SK-N-MC (cell line): ENCODE measurements around the gene MEP1A.
"Not testable (repeated sequence)": the region's sequence is repeated elsewhere in the genome, so short reads cannot be mapped to it uniquely, and the experiment has no call there.

Source experiments
- DNase-seq: peaks from one replicate; pipeline ENCODE4 v3.0.0-alpha.2; 2011; ENCODE audit warnings: low read depth, low spot score
- H3K27ac ChIP-seq: fragments of 200-600 bp; sonication (generic); 2 replicates; pipeline ENCODE4 v1.5.1; 2016; ENCODE audit warnings: mixed run types
- H3K36me3 ChIP-seq: fragments of 200-600 bp; sonication (generic); 2 replicates; pipeline ENCODE4 v1.6.1; 2017; ENCODE audit warnings: antibody characterized with exemption, low read length, mixed read lengths; ENCODE audit not compliant: insufficient read depth
- H3K4me3 ChIP-seq: fragments of 200-600 bp; sonication (generic); 2 replicates; pipeline ENCODE4 v1.5.1; 2016
- H3K9ac ChIP-seq: fragments of 200-600 bp; sonication (generic); 2 replicates; pipeline ENCODE4 v1.8.0; 2017; ENCODE audit warnings: mixed run types, mixed read lengths; ENCODE audit not compliant: insufficient read length
- H3K9me3 ChIP-seq: fragments of 200-600 bp; sonication (generic); 2 replicates; pipeline ENCODE4 v1.6.1; 2017; ENCODE audit warnings: low read depth, mild to moderate bottlenecking, antibody characterized with exemption, low read length, moderate library complexity, mixed read lengths
- EZH2 ChIP-seq: fragments of 200-600 bp; sonication (generic); IDR thresholded peaks from one replicate; pipeline ENCODE4 v1.6.1; 2017; ENCODE audit warnings: antibody characterized with exemption
- FOXP2 ChIP-seq: optimal IDR thresholded peaks from 2 replicates; pipeline ENCODE3; 2011; ENCODE audit warnings: mild to moderate bottlenecking, moderate library complexity; ENCODE audit not compliant: insufficient read depth; ENCODE audit errors: extremely low read length, control extremely low read depth
- POLR2AphosphoS5 ChIP-seq: IDR thresholded peaks from 2 replicates; pipeline ENCODE4 v1.6.1; 2012; ENCODE audit warnings: mild to moderate bottlenecking, low read depth, low read length, borderline replicate concordance

MEP1A gene

GRCh38 chr6:46772762-46773161 lies 20.4 kb upstream of the MEP1A start:
- H3K27ac ChIP-seq, result no peak overlapping the region
- H3K4me3 ChIP-seq, result no peak overlapping the region
- TF ChIP-seq EZH2 (no peak), FOXP2 (no peak), POLR2AphosphoS5 (no peak)
- H3K36me3 ChIP-seq, result no peaks in the 10 kb centered on the region
- no peak for DNase-seq
- no peaks in the 10 kb centered on the region for H3K9me3 ChIP-seq
- H3K9ac ChIP-seq, result no peak overlapping the region

DNA sequence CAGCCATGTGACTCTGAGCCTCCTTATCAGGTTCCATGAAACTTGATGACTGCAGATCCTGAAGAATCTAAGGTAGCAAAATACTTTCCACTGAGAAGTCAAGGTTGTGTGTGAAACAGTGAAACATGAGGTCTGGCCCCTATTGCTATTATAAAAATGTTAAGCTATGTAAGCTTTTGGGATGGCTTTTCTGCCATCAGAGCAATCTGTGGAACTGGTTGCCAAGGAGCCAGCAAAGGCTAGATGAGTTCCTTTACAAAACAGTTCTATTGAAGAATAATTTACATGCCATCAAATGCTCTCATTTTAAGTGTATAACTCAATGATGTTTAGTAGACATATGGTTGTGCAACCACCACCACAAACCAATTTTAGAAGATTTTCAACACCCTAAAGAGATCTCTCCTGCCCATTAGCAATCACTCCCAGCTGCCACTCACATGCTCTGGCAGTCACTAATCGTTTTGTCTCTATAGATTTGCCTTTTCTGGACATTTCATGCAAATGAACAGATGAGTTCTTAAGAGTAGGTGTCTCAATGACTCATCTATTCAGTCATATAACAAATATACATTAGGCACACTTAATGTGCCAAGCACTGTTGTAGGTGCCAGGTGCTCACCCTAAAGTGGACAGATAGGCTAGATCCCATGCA lies 19.9 kb upstream of the MEP1A start:
- TF ChIP-seq EZH2 (no peak), FOXP2 (no peak), POLR2AphosphoS5 (no peak)
- DNase-seq, result no peak
- no peaks in the 10 kb centered on the region for H3K9me3 ChIP-seq
- H3K36me3 ChIP-seq, result no peaks in the 10 kb centered on the region
- H3K27ac ChIP-seq, result no peak overlapping the region
- no peak overlapping the region for H3K4me3 ChIP-seq
- no peak overlapping the region for H3K9ac ChIP-seq

DNA sequence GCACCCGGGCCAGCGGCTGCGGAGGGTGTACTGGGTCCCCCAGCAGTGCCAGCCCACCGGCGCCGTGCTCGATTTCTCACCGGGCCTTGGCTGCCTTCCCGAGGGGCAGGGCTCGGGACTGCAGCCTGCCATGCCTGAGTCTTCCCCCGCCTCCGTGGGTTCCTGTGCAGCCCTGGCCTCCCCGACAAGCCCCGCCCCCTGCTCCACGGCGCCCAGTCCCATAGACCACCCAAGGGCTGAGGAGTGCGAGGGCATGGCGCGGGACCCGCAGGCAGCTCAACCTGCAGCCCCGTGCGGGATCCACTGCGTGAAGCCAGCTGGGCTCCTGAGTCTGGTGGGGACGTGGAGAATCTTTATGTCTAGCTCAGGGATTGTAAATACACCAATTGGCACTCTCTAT lies 18.5 kb upstream of the MEP1A start:
- not testable (repeated sequence) for DNase-seq, H3K9ac ChIP-seq

GRCh38 chr6:46776070-46776712 lies 17.0 kb upstream of the MEP1A start:
- no peak for TF ChIP-seq FOXP2
- no peak for TF ChIP-seq EZH2
- no peak for DNase-seq
- Histone ChIP-seq H3K4me3 (no peak overlapping the region), H3K27ac (no peak overlapping the region), H3K9me3 (no peaks in the 10 kb centered on the region), H3K9ac (no peak overlapping the region), H3K36me3 (no peaks in the 10 kb centered on the region)

More for the DNA sequence above, 18.5 kb upstream of the MEP1A start:
- not testable (repeated sequence) for H3K9me3 ChIP-seq, H3K27ac ChIP-seq, H3K4me3 ChIP-seq, H3K36me3 ChIP-seq

- TF ChIP-seq FOXP2 (no peak), EZH2 (no peak), POLR2AphosphoS5 (no peak)
- Histone ChIP-seq H3K9ac (no peak overlapping the region), H3K4me3 (no peak overlapping the region), H3K27ac (no peak overlapping the region), H3K9me3 (no peaks in the 10 kb centered on the region), H3K36me3 (no peaks in the 10 kb centered on the region)
- DNase-seq, result no peak
Observed at GRCh38 chr6:46777476-46778346, 15.5 kb upstream of the MEP1A start.

GRCh38 chr6:46781478-46782378 lies 11.5 kb upstream of the MEP1A start:
- no peak overlapping the region for H3K27ac ChIP-seq
- no peak overlapping the region for H3K4me3 ChIP-seq
- TF ChIP-seq FOXP2 (no peak), POLR2AphosphoS5 (no peak), EZH2 (no peak)
- H3K9ac ChIP-seq, result no peak overlapping the region
- H3K36me3 ChIP-seq, result no peaks in the 10 kb centered on the region
- no peaks in the 10 kb centered on the region for H3K9me3 ChIP-seq
- peak; percentile 32 for DNase-seq

DNA sequence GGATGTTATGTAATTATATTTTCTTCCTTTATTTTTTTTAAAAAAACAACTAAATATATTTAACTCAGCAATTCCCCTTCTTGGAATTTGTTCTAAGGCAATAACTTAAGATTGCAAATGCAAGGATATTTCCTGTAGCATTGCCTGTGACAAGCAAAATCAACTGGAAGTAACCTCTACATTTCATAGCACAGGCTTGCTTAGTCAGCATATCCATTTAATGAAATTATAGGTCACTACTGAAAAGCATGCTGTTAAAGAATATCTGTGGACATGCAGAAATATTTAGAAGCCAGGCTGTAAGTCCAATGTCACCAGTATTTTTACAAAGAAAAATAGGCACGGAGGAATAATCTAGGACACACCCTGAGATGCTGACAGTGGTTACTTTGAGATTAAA lies 8.7 kb upstream of the MEP1A start:
- TF ChIP-seq EZH2, result no peak
- TF ChIP-seq FOXP2, result no peak
- TF ChIP-seq POLR2AphosphoS5, result no peak
- Histone ChIP-seq H3K27ac (no peak overlapping the region), H3K9ac (no peak overlapping the region), H3K36me3 (no peaks in the 10 kb centered on the region), H3K9me3 (no peaks in the 10 kb centered on the region), H3K4me3 (no peak overlapping the region)
- DNase-seq, result no peak

DNA sequence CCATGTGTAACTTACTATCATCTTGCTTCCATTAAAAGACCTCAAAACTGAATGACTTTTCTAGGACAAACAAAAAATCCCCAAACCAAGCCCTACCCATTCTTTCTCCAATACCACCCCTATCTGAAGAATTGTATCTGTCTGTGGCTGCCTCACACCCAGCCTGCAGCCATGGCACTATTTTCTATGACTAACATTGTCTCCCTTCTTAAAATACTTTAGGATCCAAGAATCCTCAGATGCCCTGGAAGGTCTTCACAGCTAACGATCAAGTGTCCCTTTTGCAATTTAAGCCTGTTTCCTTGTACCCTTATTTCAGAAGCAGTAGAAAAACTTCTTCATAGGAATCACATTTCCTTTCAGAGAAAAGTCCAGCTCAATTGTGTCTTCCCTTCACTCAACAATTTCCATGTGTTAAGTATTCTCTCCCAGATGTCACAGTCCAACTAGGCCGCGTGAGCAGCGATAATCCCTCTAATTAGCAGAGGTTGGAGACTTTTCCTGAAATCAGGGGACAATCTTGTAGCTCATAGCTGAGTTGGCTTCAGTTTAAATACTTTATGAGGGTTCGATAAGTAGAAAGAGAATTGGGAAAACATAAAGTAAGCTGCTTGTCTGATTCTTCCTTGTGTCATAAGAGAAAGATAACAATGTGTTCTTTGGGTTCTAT lies 5.2 kb upstream of the MEP1A start:
- Histone ChIP-seq H3K9me3 (no peaks in the 10 kb centered on the region), H3K36me3 (no peaks in the 10 kb centered on the region), H3K27ac (no peak overlapping the region), H3K4me3 (no peak overlapping the region), H3K9ac (no peak overlapping the region)
- TF ChIP-seq EZH2, result no peak
- no peak for TF ChIP-seq FOXP2
- TF ChIP-seq POLR2AphosphoS5, result no peak
- no peak for DNase-seq
